ENCODE results near the gene ZNF70. TPM values are rescaled to one million over a fixed set of nuclear protein-coding genes. Genes with fewer than 3 reads are reported as not detected.

ZNF70 gene
- total RNA-seq, 1 experiment from 2014 or later: 9.7 TPM

DNA sequence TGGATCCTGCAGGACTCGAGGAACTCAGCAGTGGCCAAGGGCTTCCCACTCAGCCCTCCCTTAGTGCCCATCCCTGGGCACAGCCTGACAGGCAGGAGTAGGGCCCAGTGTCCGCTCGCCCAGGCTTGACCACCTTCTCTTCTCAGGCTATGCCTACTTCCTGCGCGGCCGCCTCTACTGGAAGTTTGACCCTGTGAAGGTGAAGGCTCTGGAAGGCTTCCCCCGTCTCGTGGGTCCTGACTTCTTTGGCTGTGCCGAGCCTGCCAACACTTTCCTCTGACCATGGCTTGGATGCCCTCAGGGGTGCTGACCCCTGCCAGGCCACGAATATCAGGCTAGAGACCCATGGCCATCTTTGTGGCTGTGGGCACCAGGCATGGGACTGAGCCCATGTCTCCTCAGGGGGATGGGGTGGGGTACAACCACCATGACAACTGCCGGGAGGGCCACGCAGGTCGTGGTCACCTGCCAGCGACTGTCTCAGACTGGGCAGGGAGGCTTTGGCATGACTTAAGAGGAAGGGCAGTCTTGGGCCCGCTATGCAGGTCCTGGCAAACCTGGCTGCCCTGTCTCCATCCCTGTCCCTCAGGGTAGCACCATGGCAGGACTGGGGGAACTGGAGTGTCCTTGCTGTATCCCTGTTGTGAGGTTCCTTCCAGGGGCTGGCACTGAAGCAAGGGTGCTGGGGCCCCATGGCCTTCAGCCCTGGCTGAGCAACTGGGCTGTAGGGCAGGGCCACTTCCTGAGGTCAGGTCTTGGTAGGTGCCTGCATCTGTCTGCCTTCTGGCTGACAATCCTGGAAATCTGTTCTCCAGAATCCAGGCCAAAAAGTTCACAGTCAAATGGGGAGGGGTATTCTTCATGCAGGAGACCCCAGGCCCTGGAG is 32.6 kb upstream of the ZNF70 start:
- DNase-seq (ENCODE audit: low spot score): no peak
- no TSS peak for BruUV-seq (replicated peaks)
- CTCF ChIA-PET: no interaction called here
- H3K27ac ChIP-seq (ENCODE audit: low read depth, low read length, poor library complexity, severe bottlenecking): no peak overlapping the region
- intact Hi-C loops (cut with micrococcal nuclease; ENCODE audit: unreplicated experiment): no loop called here
- peaks cover 7% of the 10 kb centered on the region for H3K4me1 ChIP-seq (ENCODE audit: insufficient read depth, low read length, poor library complexity, severe bottlenecking)
- TF ChIP-seq, protein P1, sequence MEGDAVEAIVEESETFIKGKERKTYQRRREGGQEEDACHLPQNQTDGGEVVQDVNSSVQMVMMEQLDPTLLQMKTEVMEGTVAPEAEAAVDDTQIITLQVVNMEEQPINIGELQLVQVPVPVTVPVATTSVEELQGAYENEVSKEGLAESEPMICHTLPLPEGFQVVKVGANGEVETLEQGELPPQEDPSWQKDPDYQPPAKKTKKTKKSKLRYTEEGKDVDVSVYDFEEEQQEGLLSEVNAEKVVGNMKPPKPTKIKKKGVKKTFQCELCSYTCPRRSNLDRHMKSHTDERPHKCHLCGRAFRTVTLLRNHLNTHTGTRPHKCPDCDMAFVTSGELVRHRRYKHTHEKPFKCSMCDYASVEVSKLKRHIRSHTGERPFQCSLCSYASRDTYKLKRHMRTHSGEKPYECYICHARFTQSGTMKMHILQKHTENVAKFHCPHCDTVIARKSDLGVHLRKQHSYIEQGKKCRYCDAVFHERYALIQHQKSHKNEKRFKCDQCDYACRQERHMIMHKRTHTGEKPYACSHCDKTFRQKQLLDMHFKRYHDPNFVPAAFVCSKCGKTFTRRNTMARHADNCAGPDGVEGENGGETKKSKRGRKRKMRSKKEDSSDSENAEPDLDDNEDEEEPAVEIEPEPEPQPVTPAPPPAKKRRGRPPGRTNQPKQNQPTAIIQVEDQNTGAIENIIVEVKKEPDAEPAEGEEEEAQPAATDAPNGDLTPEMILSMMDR (conservative IDR thresholded peaks at IDR 0.05; ENCODE audit: low read depth, low read length): no peak
- no peak overlapping the region for H3K4me3 ChIP-seq (ENCODE audit: low read depth, low read length, poor library complexity, severe bottlenecking)
- no peaks in the 10 kb centered on the region for H3K27me3 ChIP-seq (replicated peaks; ENCODE audit: insufficient read depth, low read depth, low read length, poor library complexity)
- POLR2A ChIA-PET (ENCODE audit: low non-redundant PET): no interaction called here
- no peaks in the 10 kb centered on the region for H3K36me3 ChIP-seq (ENCODE audit: insufficient read depth, low read length, poor library complexity, severe bottlenecking)
- no peaks in the 10 kb centered on the region for H3K9me3 ChIP-seq (ENCODE audit: low read depth, low read length, poor library complexity, severe bottlenecking)

DNA sequence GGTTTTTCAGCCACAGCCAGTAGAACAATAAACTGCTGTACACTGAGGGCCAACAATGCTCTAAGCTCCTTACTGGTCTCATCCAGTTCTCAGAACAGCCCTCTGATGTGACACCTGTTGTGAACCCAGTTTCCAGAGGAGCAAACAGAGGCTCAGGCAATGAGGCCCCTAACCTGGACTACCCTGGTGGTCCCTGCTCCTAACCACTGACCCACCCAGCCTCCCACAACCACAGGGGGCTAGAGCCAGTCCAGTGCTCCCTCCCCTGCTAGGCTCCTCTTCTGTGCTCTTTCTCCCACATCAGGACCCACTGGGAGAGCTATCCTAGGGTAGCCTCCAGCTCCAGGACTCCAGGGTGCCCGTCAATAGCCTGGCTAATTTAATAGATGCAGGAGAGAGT is 31.8 kb upstream of the ZNF70 start:
- H3K9me3 ChIP-seq (ENCODE audit: low read depth, low read length, poor library complexity, severe bottlenecking): no peaks in the 10 kb centered on the region
- POLR2A ChIA-PET (ENCODE audit: low non-redundant PET): no interaction called here
- TF ChIP-seq EZH2 (IDR thresholded peaks at IDR 0.05; ENCODE audit: borderline replicate concordance, low read depth, low read length, poor library complexity, severe bottlenecking): no peak
- TF ChIP-seq, protein P1 (conservative IDR thresholded peaks at IDR 0.05; ENCODE audit: low read depth, low read length): no peak
- BruUV-seq (replicated peaks): no TSS peak
- peaks cover 4% of the 10 kb centered on the region for H3K4me1 ChIP-seq (ENCODE audit: insufficient read depth, low read length, poor library complexity, severe bottlenecking)
- H3K36me3 ChIP-seq (ENCODE audit: insufficient read depth, low read length, poor library complexity, severe bottlenecking): no peaks in the 10 kb centered on the region
- intact Hi-C loops (cut with micrococcal nuclease; ENCODE audit: unreplicated experiment): no loop called here
- CTCF ChIA-PET: no interaction called here
- no peak overlapping the region for H3K4me3 ChIP-seq (ENCODE audit: low read depth, low read length, poor library complexity, severe bottlenecking)
- DNase-seq (ENCODE audit: low spot score): no peak
- no peaks in the 10 kb centered on the region for H3K27me3 ChIP-seq (replicated peaks; ENCODE audit: insufficient read depth, low read depth, low read length, poor library complexity)
- H3K27ac ChIP-seq (ENCODE audit: low read depth, low read length, poor library complexity, severe bottlenecking): no peak overlapping the region

DNA sequence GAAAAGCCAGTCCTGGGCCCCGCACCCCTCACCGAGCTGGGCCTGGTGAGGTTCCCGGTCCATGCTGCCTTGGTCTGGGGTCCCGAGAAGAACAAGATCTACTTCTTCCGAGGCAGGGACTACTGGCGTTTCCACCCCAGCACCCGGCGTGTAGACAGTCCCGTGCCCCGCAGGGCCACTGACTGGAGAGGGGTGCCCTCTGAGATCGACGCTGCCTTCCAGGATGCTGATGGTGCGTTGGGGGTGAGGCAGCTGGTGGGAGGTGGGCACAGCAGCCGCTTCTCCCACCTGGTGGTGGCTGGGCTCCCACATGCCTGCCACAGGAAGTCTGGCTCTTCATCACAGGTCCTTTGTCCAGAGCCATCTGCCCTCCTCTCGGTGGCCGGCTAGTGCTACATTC is 31.3 kb upstream of the ZNF70 start:
- POLR2A ChIA-PET (ENCODE audit: low non-redundant PET): no interaction called here
- no peaks in the 10 kb centered on the region for H3K9me3 ChIP-seq (ENCODE audit: low read depth, low read length, poor library complexity, severe bottlenecking)
- intact Hi-C loops (cut with micrococcal nuclease; ENCODE audit: unreplicated experiment): no loop called here
- no peak overlapping the region for H3K27ac ChIP-seq (ENCODE audit: low read depth, low read length, poor library complexity, severe bottlenecking)
- no peaks in the 10 kb centered on the region for H3K27me3 ChIP-seq (replicated peaks; ENCODE audit: insufficient read depth, low read depth, low read length, poor library complexity)
- DNase-seq (ENCODE audit: low spot score): no peak
- no peak overlapping the region for H3K4me3 ChIP-seq (ENCODE audit: low read depth, low read length, poor library complexity, severe bottlenecking)
- CTCF ChIA-PET: no interaction called here
- H3K4me1 ChIP-seq (ENCODE audit: insufficient read depth, low read length, poor library complexity, severe bottlenecking): peaks cover 5% of the 10 kb centered on the region
- no peak for TF ChIP-seq EZH2 (IDR thresholded peaks at IDR 0.05; ENCODE audit: borderline replicate concordance, low read depth, low read length, poor library complexity, severe bottlenecking)
- TF ChIP-seq, protein P1 (conservative IDR thresholded peaks at IDR 0.05; ENCODE audit: low read depth, low read length): no peak
- no peaks in the 10 kb centered on the region for H3K36me3 ChIP-seq (ENCODE audit: insufficient read depth, low read length, poor library complexity, severe bottlenecking)
- BruUV-seq (replicated peaks): no TSS peak

Measured in A673 (cell line).